BLaER1 treated with 17β-estradiol and CSF1 and Interleukin-3, amounts not matched to agents 10 nM and 100 nM (cell line): ENCODE data around the gene ANKRD53.

Experiments
- H3K27ac ChIP-seq, 11 experiments: shearing (Covaris generic); formaldehyde crosslinking; 2 replicates each; pipeline ENCODE4 v1.8.1; 2022
- H3K27me3 ChIP-seq, 11 experiments: shearing (Covaris generic); formaldehyde crosslinking; 2 replicates each; pipeline ENCODE4 v1.8.1; 2022
- H3K36me3 ChIP-seq, 11 experiments: shearing (Covaris generic); formaldehyde crosslinking; 2 replicates each; pipeline ENCODE4 v1.8.1; 2022
- H3K4me1 ChIP-seq, 10 experiments: shearing (Covaris generic); formaldehyde crosslinking; 2 replicates each; pipeline ENCODE4 v1.8.1; 2022
- H3K4me2 ChIP-seq, 11 experiments: shearing (Covaris generic); formaldehyde crosslinking; 2 replicates each; pipeline ENCODE4 v1.8.1; 2022
- H3K4me3 ChIP-seq, 10 experiments: shearing (Covaris generic); formaldehyde crosslinking; 2 replicates each; pipeline ENCODE4 v1.8.1; 2022
- H3K9ac ChIP-seq, 11 experiments: shearing (Covaris generic); formaldehyde crosslinking; 2 replicates each; pipeline ENCODE4 v1.8.1; 2022
- H3K9me3 ChIP-seq, 11 experiments: shearing (Covaris generic); formaldehyde crosslinking; replicated peaks in 1 of 11; 2 replicates each; pipeline ENCODE4 v1.8.1; 2022
- H4K20me1 ChIP-seq, 11 experiments: shearing (Covaris generic); formaldehyde crosslinking; 2 replicates each; pipeline ENCODE4 v1.8.1; 2022
- Cebpa-rat ChIP-seq, 11 experiments: shearing (Covaris generic); IDR thresholded peaks; 2 replicates each; pipeline ENCODE4 v1.8.1; 2022

Gene ANKRD53

DNA sequence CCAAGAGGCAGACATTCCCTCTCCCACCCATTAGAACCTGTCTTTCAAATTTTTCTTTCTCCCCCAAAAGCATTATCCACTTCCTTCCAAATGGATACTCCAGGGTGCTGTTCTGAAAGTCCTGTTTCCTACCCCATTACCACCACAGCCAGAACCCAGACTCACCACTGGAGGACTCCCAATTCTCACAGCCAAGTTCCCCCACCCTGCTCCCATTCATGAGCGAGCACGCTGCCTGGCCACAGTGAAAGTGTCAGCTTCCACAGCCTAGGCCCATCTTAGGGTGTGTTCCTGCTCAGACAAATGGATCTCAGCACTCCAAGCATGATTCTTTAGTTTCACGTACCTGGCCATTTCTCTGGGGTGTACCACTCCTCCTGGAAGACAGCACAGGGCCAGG is 3.8 kb upstream of the ANKRD53 start:
- Histone ChIP-seq H3K9me3 (no peaks in the 10 kb centered on the region), H3K4me2 (no peak overlapping the region), H3K36me3 (0 out of 22 replicates have a peak, but pooled peaks cover 0 to 3% (median 0%) of the 10 kb centered on the region in 11 experiments), H3K4me1 (peaks cover 17 to 24% (median 21%) of the 10 kb centered on the region in 10 experiments), H3K9ac (no peak overlapping the region), H3K4me3 (no peak overlapping the region), H3K27me3 (peaks cover 16 to 23% (median 21%) of the 10 kb centered on the region in 11 experiments), H3K27ac (no peak overlapping the region), H4K20me1 (peaks cover 0 to 22% (median 8%) of the 10 kb centered on the region in 11 experiments; a peak in 8 of 22 replicates)
- TF ChIP-seq Cebpa-rat (IDR thresholded peaks at IDR 0.05), result no peak

DNA sequence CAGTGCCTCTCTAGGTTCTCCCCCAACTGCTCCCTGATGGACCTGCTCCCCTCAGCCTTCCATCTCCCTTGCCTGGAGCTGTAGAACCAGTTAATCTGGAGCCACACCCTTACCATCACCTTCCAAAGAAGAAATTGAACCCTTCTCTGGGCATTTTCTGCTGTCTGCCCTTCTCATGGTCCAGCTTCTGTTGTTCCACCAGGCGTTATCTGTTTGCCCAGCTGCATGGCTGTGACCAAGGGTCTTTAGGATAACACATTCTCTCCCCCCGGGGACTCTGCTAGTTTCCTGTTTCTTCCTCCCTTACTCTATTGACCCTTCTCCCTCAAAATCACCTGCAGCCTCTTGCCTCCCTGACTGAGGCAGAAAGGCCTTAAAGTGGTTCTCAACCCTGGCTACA is 3.2 kb upstream of the ANKRD53 start:
- Histone ChIP-seq H3K27me3 (peaks cover 16 to 28% (median 24%) of the 10 kb centered on the region in 11 experiments), H3K9ac (no peak overlapping the region), H3K4me3 (no peak overlapping the region), H3K4me1 (peaks cover 17 to 24% (median 21%) of the 10 kb centered on the region in 10 experiments), H4K20me1 (peaks cover 0 to 28% (median 8%) of the 10 kb centered on the region in 11 experiments; a peak in 9 of 22 replicates), H3K36me3 (0 out of 22 replicates have a peak, but pooled peaks cover 0 to 3% (median 0%) of the 10 kb centered on the region in 11 experiments), H3K4me2 (no peak overlapping the region), H3K9me3 (no peaks in the 10 kb centered on the region), H3K27ac (no peak overlapping the region)
- TF ChIP-seq Cebpa-rat (IDR thresholded peaks at IDR 0.05), result no peak

DNA sequence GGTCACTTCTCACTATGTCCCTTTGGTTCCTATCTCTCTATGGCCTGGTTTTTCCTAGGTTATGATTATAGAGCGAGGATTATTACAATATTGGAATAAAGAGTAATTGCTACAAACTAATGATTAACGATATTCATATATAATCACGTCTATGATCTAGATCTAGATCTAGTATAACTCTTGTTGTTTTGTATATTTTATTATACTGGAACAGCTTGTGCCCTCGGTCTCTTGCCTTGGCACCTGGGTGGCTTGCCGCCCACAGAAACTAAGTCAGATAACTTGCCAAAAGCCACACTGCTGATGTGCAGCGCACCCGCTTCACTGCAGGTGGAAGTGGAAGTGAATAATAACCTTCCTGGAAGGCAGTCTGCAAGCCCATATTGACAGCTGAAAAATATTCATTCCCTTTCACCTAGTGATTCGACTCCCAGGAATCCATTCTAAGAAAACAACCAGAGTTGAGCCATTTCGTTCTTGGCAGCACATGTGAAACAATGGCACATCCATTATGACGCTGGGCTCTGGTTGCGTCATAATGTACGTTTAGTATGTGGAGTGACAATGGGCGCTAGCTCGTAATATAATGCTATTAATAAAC is 725 bp upstream of the ANKRD53 start:
- H3K27ac ChIP-seq, result peak overlapping the region in 3 of 11 experiments; percentile 26 to 76 (median 76); a peak in 4 of 22 replicates
- peaks cover 0 to 7% (median 0%) of the 10 kb centered on the region in 11 experiments; a peak in 1 of 22 replicates for H3K36me3 ChIP-seq
- H3K4me3 ChIP-seq, result peak overlapping the region; percentile 52 to 71 (median 62); a peak in 19 of 20 replicates
- H4K20me1 ChIP-seq, result peaks cover 0 to 52% (median 15%) of the 10 kb centered on the region in 11 experiments; a peak in 11 of 22 replicates
- H3K9ac ChIP-seq, result peak overlapping the region in 8 of 11 experiments; percentile 55 to 81 (median 66); a peak in 11 of 22 replicates
- peaks cover 16 to 28% (median 24%) of the 10 kb centered on the region in 11 experiments for H3K27me3 ChIP-seq
- peaks cover 17 to 30% (median 21%) of the 10 kb centered on the region in 10 experiments for H3K4me1 ChIP-seq
- peak overlapping the region; percentile 86 to 97 (median 92) for H3K4me2 ChIP-seq
- TF ChIP-seq Cebpa-rat (IDR thresholded peaks at IDR 0.05), result peak in 4 of 11 experiments; percentile 36 to 77 (median 64); a peak in 6 of 22 replicates
- H3K9me3 ChIP-seq, result no peaks in the 10 kb centered on the region

- Histone ChIP-seq H4K20me1 (peaks cover 10 to 64% (median 24%) of the 10 kb centered on the region in 11 experiments; a peak in 15 of 22 replicates), H3K27me3 (peaks cover 16 to 28% (median 24%) of the 10 kb centered on the region in 11 experiments), H3K4me3 (peak overlapping the region in 7 of 10 experiments; percentile 46 to 69 (median 53); a peak in 11 of 20 replicates), H3K9me3 (no peaks in the 10 kb centered on the region), H3K4me2 (peak overlapping the region; percentile 86 to 97 (median 92); a peak in 21 of 22 replicates), H3K9ac (peak overlapping the region in 7 of 11 experiments; percentile 61 to 76 (median 65); a peak in 10 of 22 replicates), H3K4me1 (peaks cover 17 to 30% (median 21%) of the 10 kb centered on the region in 10 experiments), H3K36me3 (peaks cover 0 to 19% (median 6%) of the 10 kb centered on the region in 11 experiments; a peak in 8 of 22 replicates), H3K27ac (no peak overlapping the region)
- no peak for TF ChIP-seq Cebpa-rat (IDR thresholded peaks at IDR 0.05)
Observed at GRCh38 chr2:70979180-70979488, 704 bp downstream of the ANKRD53 start.

- TF ChIP-seq Cebpa-rat (IDR thresholded peaks at IDR 0.05), result no peak
- Histone ChIP-seq H3K27me3 (peaks cover 16 to 28% (median 24%) of the 10 kb centered on the region in 11 experiments), H3K4me3 (no peak overlapping the region)
Observed at GRCh38 chr2:70979626-70980025, 1.2 kb downstream of the ANKRD53 start.

GRCh38 chr2:70981421-70981820 is 3.0 kb downstream of the ANKRD53 start:
- Histone ChIP-seq H4K20me1 (peaks cover 27 to 86% (median 45%) of the 10 kb centered on the region in 11 experiments; a peak in 17 of 22 replicates), H3K4me3 (no peak overlapping the region), H3K27me3 (peaks cover 16 to 28% (median 24%) of the 10 kb centered on the region in 11 experiments), H3K9ac (no peak overlapping the region), H3K4me1 (peaks cover 30 to 40% (median 33%) of the 10 kb centered on the region in 10 experiments), H3K27ac (no peak overlapping the region), H3K4me2 (no peak overlapping the region), H3K36me3 (peaks cover 12 to 37% (median 21%) of the 10 kb centered on the region in 11 experiments; a peak in 21 of 22 replicates), H3K9me3 (no peaks in the 10 kb centered on the region)
- TF ChIP-seq Cebpa-rat (IDR thresholded peaks at IDR 0.05), result no peak

More at GRCh38 chr2:70979626-70980025, 1.2 kb downstream of the ANKRD53 start:
- Histone ChIP-seq H4K20me1 (peaks cover 15 to 69% (median 29%) of the 10 kb centered on the region in 11 experiments; a peak in 16 of 22 replicates), H3K9ac (no peak overlapping the region), H3K36me3 (peaks cover 0 to 24% (median 8%) of the 10 kb centered on the region in 11 experiments; a peak in 9 of 22 replicates), H3K9me3 (no peaks in the 10 kb centered on the region), H3K4me2 (no peak overlapping the region), H3K27ac (no peak overlapping the region), H3K4me1 (peaks cover 17 to 30% (median 21%) of the 10 kb centered on the region in 10 experiments)

DNA sequence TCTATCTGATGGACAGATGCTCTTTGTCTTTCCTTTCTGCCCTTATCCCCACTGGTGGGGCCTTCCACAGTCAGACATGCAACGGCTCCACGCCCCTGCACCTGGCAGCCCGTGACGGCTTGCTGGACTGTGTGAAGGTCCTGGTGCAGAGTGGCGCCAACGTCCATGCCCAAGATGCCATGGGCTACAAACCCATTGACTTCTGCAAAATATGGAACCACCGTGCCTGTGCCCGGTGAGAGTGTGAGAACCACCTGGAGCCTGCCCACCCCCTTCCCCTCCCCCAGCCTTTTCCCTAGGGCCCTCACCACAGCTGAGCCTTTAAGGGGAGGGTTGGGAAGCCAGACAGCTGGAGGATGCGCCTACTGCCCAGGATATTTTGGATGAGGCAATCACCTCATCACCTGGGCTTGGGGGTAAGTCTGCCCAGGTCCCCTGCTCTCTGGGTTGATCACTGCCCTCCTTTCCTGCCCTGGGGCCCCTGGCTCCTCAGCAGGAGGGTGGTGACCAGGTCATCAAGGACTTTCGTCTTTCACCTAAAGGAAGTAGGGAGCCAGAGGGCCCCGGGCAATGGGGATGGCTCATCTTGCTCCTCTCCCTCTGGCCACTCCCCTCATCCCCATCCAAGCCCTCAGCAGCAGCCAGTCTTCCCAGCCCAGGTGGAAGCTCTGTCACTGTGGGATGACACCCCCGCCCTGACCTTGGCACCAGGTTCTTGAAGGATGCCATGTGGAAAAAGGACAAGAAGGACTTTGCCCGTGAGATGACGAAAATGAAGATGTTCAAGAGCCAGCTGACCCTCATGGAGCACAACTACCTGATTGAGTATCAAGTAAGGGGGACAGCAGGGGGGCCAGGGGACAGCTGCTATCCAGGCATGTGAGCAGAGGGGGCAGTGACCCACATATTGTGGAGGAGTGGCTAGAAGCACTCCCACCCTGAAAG is 3.7 kb downstream of the ANKRD53 start:
- H3K27me3 ChIP-seq, result peaks cover 16 to 28% (median 24%) of the 10 kb centered on the region in 11 experiments
- H3K4me3 ChIP-seq, result no peak overlapping the region
- H3K36me3 ChIP-seq, result peaks cover 19 to 44% (median 28%) of the 10 kb centered on the region in 11 experiments
- no peak overlapping the region for H3K9ac ChIP-seq
- H3K4me1 ChIP-seq, result peaks cover 26 to 39% (median 32%) of the 10 kb centered on the region in 10 experiments
- TF ChIP-seq Cebpa-rat (IDR thresholded peaks at IDR 0.05), result no peak
- peaks cover 34 to 93% (median 50%) of the 10 kb centered on the region in 11 experiments; a peak in 18 of 22 replicates for H4K20me1 ChIP-seq
- H3K9me3 ChIP-seq, result no peaks in the 10 kb centered on the region
- H3K4me2 ChIP-seq, result no peak overlapping the region; a peak in 1 of 22 replicates
- H3K27ac ChIP-seq, result no peak overlapping the region

DNA sequence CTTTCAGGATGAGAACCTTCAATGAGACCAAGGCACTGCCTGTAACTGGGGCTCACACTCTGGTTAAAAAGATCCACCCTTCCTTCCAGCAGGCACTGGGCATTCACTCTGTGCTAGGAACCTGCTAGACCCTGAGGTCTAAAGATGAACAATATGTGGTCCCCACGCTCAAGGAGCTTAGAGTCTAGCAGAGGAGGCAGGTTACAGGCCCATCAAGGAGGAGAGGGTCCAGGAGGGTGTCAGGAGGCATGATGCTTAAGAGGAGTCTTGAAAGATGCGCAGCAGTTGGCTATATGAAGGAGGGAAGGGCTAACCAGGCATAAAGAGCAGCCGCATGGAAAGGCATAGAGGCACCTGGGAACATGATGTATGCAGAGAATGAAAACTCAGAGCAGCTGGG is 4.5 kb downstream of the ANKRD53 start:
- H3K9ac ChIP-seq, result peak overlapping the region in 1 of 11 experiments; percentile 55; a peak in 1 of 22 replicates
- H3K4me3 ChIP-seq, result no peak overlapping the region
- peaks cover 21 to 34% (median 26%) of the 10 kb centered on the region in 10 experiments for H3K4me1 ChIP-seq
- peaks cover 36 to 96% (median 58%) of the 10 kb centered on the region in 11 experiments; a peak in 18 of 22 replicates for H4K20me1 ChIP-seq
- H3K27me3 ChIP-seq, result peaks cover 16 to 21% (median 20%) of the 10 kb centered on the region in 11 experiments
- peaks cover 28 to 52% (median 36%) of the 10 kb centered on the region in 11 experiments for H3K36me3 ChIP-seq
- no peak overlapping the region for H3K27ac ChIP-seq
- TF ChIP-seq Cebpa-rat (IDR thresholded peaks at IDR 0.05), result no peak
- H3K9me3 ChIP-seq, result no peaks in the 10 kb centered on the region
- H3K4me2 ChIP-seq, result no peak overlapping the region
